Transverse colon (tissue), 3 donors: ENCODE measurements around the gene GNAI3.

Experiments used
- CTCF ChIP-seq, 5 experiments: fragments of 200-600 bp in 3 of 5; fragments of 450-650 bp in 2 of 5; sonication (generic) in 3 of 5; IDR thresholded peaks; 1 replicate in 2 of 5; 2 replicates in 3 of 5; pipeline ENCODE4 v1.5.1; 2016 to 2017; ENCODE audit warnings: antibody characterized with exemption in 5 of 5, inconsistent platforms in 3 of 5, mild to moderate bottlenecking in 2 of 5, moderate library complexity in 1 of 5
- EP300 ChIP-seq: sonication (generic); formaldehyde crosslinking; IDR thresholded peaks from one replicate; pipeline ENCODE4 v1.6.1; 2017; ENCODE audit warnings: antibody characterized with exemption, low read depth

GRCh38 chr1:109541102-109541501, 7.3 kb upstream of the GNAI3 start:
- no peak for TF ChIP-seq CTCF (IDR thresholded peaks at IDR 0.05)
- TF ChIP-seq EP300, result no peak
